Testis (tissue), 2 donors: ENCODE results near the gene TBX18.

Source experiments
- POLR2A ChIP-seq: fragments of 450-650 bp; IDR thresholded peaks from one replicate; pipeline ENCODE4 v1.6.1; 2017; ENCODE audit warnings: antibody characterized with exemption, mild to moderate bottlenecking, moderate library complexity
- TF ChIP-seq, protein P1 (sequence below), 3 experiments: fragments of 450-650 bp in 2 of 3; fragments of 200-600 bp in 1 of 3; sonication (generic) in 1 of 3; IDR thresholded peaks; one replicate each; pipeline ENCODE4 v1.5.1; 2016 to 2019; ENCODE audit warnings: antibody characterized with exemption in 3 of 3, mild to moderate bottlenecking in 2 of 3, moderate library complexity in 1 of 3

- TF ChIP-seq, protein P1, sequence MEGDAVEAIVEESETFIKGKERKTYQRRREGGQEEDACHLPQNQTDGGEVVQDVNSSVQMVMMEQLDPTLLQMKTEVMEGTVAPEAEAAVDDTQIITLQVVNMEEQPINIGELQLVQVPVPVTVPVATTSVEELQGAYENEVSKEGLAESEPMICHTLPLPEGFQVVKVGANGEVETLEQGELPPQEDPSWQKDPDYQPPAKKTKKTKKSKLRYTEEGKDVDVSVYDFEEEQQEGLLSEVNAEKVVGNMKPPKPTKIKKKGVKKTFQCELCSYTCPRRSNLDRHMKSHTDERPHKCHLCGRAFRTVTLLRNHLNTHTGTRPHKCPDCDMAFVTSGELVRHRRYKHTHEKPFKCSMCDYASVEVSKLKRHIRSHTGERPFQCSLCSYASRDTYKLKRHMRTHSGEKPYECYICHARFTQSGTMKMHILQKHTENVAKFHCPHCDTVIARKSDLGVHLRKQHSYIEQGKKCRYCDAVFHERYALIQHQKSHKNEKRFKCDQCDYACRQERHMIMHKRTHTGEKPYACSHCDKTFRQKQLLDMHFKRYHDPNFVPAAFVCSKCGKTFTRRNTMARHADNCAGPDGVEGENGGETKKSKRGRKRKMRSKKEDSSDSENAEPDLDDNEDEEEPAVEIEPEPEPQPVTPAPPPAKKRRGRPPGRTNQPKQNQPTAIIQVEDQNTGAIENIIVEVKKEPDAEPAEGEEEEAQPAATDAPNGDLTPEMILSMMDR (IDR thresholded peaks at IDR 0.05): no peak
- no peak for TF ChIP-seq POLR2A
Observed at GRCh38 chr6:84752118-84752850, 12.1 kb downstream of the TBX18 start.
